Heart left ventricle (tissue), 13 donors: ENCODE results near the gene DTX3L.

Source experiments
- POLR2A ChIP-seq, 2 donors: fragments of 450-650 bp; IDR thresholded peaks; one replicate each; pipeline ENCODE4 v1.6.1; 2017; ENCODE audit warnings: antibody characterized with exemption in 2 of 2, mild to moderate bottlenecking in 2 of 2, moderate library complexity in 2 of 2
- TF ChIP-seq, protein P1 (sequence below), 12 donors: fragments of 200-600 bp; sonication (generic) in 4 of 12; IDR thresholded peaks; one replicate each; pipeline versions ENCODE4 v1.5.0 to v1.8.0; 2018 to 2022; ENCODE audit warnings: antibody characterized with exemption in 12 of 12, mild to moderate bottlenecking in 5 of 12
- donor health status: ischemic (EF 13 %, LVEDD 7.1; RV severe dilation, severe dysfunction).
- donor health status: DM: no; HTN: yes; CAD: no.
- donor health status: DM: no; HTN: no; CAD: no.
- donor health status: ischemic (EF 25% LVEDD 6.9; RV normal size, moderate dysfunction).
- donor health status: ischemic (EF 25% LVEDD 5.7; RV mildly dilated, moderate dysfunction).
- donor health status: ischemic (EF 35%, LVEDD 5.7; RV mildly dilated, moderate dysfunction).
- donor health status: nonischemic (EF 11% LVEDD 7.7; RV severe dilation, severe dysfunction).
- donor health status: DM: yes; HTN: yes; CAD: no.
- donor health status: PGD.
- donor health status: ischemic (EF 29% LVEDD 5.4; RV normal size, mild dysfunction).
- donor health status: nonischemic (EF 23%, LVEDD 6.1; RV moderate dilation, normal function).

DNA sequence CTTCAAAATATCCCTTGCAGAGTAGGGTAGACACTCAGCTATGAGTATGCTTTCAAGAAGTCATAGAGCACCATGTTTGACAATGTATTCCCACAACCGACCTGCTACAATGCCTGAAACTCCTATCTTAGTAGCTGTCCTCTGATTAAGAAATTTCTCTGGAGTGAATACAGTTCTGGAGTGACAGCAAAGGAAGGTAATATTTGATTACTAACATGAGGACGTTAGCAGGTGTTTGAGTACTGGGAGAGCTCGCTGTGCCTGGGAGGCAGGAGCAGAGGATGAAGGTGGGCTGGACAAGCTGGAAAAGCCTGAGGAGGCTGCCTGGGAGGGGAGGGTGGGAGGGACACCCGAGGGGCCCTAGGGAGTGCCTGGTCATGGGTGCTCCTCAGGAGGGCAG lies 56.3 kb downstream of the DTX3L start:
- TF ChIP-seq, protein P1, sequence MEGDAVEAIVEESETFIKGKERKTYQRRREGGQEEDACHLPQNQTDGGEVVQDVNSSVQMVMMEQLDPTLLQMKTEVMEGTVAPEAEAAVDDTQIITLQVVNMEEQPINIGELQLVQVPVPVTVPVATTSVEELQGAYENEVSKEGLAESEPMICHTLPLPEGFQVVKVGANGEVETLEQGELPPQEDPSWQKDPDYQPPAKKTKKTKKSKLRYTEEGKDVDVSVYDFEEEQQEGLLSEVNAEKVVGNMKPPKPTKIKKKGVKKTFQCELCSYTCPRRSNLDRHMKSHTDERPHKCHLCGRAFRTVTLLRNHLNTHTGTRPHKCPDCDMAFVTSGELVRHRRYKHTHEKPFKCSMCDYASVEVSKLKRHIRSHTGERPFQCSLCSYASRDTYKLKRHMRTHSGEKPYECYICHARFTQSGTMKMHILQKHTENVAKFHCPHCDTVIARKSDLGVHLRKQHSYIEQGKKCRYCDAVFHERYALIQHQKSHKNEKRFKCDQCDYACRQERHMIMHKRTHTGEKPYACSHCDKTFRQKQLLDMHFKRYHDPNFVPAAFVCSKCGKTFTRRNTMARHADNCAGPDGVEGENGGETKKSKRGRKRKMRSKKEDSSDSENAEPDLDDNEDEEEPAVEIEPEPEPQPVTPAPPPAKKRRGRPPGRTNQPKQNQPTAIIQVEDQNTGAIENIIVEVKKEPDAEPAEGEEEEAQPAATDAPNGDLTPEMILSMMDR (IDR thresholded peaks at IDR 0.05): no peak
- no peak for TF ChIP-seq POLR2A (IDR thresholded peaks at IDR 0.05)
